ENCODE measurements around the gene KCNC3.

- TF ChIP-seq CTCF (conservative IDR thresholded peaks at IDR 0.05 in 1 of 2, IDR thresholded peaks at IDR 0.05 in 1 of 2; ENCODE audit: extremely low read depth in 1 of 2, insufficient read depth in 1 of 2, low read depth in 1 of 2, low read length in 2 of 2): no peak
- no peak for TF ChIP-seq EZH2 (IDR thresholded peaks at IDR 0.05; ENCODE audit: borderline replicate concordance, low read length)
Observed at GRCh38 chr19:50286443-50286842, 42.7 kb downstream of the KCNC3 start.

Data from mammary epithelial cell (primary cell).